C4-2B (cell line): ENCODE measurements around the gene TCERG1L.

ENCODE experiments used
- ZFX ChIP-seq: fragments of 450-650 bp; IDR thresholded peaks from 2 replicates; pipeline ENCODE4 v1.6.1; 2017
- TF ChIP-seq, protein P1 (sequence below): fragments of 450-650 bp; conservative IDR thresholded peaks from 2 replicates; pipeline ENCODE4 v1.5.1; 2017; ENCODE audit warnings: mild to moderate bottlenecking

DNA sequence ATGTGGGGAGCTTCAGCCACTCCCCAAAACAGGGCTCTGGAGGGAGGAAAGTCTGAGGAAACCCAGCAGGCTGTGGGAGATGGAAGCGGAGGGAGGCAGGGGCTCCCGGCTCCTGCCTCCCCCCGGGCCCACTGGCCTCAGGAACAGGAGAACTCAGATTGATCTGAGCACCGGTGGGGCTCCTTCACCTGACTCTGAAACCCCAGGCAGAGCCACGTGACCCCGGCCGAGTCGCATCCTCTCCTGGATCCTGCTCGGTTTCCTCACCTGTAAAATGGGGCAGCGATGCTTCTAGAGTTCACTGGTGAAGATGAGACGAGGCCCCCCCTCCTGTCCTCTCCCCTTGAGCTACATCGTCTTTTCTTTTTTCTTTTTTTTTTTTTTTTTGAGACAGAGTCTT lies 33.6 kb downstream of the TCERG1L start:
- TF ChIP-seq, protein P1, sequence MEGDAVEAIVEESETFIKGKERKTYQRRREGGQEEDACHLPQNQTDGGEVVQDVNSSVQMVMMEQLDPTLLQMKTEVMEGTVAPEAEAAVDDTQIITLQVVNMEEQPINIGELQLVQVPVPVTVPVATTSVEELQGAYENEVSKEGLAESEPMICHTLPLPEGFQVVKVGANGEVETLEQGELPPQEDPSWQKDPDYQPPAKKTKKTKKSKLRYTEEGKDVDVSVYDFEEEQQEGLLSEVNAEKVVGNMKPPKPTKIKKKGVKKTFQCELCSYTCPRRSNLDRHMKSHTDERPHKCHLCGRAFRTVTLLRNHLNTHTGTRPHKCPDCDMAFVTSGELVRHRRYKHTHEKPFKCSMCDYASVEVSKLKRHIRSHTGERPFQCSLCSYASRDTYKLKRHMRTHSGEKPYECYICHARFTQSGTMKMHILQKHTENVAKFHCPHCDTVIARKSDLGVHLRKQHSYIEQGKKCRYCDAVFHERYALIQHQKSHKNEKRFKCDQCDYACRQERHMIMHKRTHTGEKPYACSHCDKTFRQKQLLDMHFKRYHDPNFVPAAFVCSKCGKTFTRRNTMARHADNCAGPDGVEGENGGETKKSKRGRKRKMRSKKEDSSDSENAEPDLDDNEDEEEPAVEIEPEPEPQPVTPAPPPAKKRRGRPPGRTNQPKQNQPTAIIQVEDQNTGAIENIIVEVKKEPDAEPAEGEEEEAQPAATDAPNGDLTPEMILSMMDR: no peak
- TF ChIP-seq ZFX: no peak
